Measurements from ENCODE around the gene HOXA10.

The HOXA10 gene

DNA sequence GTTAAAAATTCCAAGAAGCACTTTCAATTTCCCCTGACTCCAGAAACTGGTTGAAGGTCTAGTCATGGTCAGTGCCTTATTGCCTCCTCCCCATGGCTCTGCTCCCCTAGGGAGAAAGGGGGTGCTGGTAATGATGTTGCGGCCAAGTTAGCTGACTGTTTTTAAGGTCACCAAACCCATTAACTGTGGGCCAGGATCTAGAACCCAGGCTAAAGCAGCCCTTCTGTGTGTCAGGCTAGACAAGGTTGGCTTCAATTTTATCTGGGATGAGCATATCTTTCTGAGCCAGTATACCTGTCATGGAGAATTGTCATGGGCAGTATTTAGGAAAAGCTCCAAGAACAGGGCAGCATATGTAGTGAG, 36.9 kb upstream of the HOXA10 start:
- H3K9me3 ChIP-seq (replicated peaks; ENCODE audit: low read length) = no peaks in the 10 kb centered on the region
- no peak overlapping the region for H3K9ac ChIP-seq (ENCODE audit: low read depth, low read length)
- peaks cover 35% of the 10 kb centered on the region for H3K27me3 ChIP-seq (ENCODE audit: control insufficient read depth, insufficient read depth, low read length)
- H3K36me3 ChIP-seq (ENCODE audit: insufficient read depth, low read length) = no peaks in the 10 kb centered on the region
- no peaks in the 10 kb centered on the region for H3K4me1 ChIP-seq (ENCODE audit: control insufficient read depth, insufficient read depth, low read length)
- H3K4me2 ChIP-seq (ENCODE audit: low read length) = no peak overlapping the region
- H3K4me3 ChIP-seq (ENCODE audit: low read length) = no peak overlapping the region

DNA sequence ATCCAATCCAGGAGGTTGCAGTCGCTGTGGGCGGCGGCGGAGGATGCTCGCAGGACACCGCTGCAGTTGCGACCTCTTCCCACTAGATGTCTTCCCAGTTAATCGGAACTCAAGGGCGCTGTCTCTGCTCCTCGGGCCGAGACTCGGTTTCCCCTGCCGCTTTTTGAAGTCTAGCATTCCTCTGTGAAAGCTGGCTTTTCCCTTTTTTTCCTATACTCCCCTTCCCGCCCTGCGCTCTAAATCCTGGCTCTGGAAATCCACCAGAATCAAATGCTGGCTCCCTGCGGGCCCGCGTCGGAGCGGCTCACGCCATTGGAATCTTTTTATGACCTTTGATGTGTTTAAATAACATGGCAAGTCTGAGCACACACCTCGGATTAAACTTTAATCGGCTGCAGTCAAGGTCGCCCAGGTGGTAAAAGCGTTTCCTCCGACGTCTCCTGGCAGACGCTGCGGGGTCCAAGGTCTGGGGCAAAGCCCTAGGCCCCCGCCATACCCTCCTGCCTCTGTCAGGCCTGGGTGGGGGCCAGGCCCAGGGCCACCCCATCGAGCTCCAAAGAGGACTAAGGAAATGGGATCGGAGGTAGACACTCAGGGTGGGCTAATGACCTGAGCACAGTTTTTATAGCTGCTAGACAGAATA, 36.4 kb upstream of the HOXA10 start:
- H3K9me3 ChIP-seq (replicated peaks; ENCODE audit: low read length) = no peaks in the 10 kb centered on the region
- H3K4me3 ChIP-seq (ENCODE audit: low read length) = no peak overlapping the region
- peak overlapping the region; percentile 75 for H3K4me2 ChIP-seq (ENCODE audit: low read length)
- H3K36me3 ChIP-seq (ENCODE audit: insufficient read depth, low read length) = no peaks in the 10 kb centered on the region
- no peak overlapping the region for H3K9ac ChIP-seq (ENCODE audit: low read depth, low read length)
- no peaks in the 10 kb centered on the region for H3K4me1 ChIP-seq (ENCODE audit: control insufficient read depth, insufficient read depth, low read length)
- H3K27me3 ChIP-seq (ENCODE audit: control insufficient read depth, insufficient read depth, low read length) = peaks cover 35% of the 10 kb centered on the region

DNA sequence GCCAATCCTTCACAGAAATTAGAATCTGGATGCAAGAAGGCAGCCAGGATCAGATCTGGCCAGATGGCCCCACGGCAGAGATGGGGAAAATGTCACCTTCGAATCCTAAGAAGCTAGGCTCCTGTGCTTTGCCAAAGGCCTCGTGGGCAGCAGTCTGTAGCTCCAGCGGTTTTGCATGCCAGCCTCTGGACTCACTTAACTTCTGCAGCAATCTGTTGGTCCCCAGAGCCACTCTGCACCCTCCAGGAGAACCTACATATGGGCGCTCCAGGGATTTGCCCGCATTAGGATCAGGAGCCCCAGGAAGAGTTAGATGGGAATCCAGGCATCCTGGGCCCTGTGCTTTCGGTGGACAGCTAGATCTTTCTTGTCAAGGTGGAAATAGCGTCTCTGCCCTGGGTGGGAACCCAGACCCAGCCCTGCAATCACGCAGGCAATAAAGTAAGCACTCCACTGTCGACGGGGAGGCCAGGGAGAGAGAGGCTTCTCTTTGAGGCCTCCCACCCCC, 35.9 kb upstream of the HOXA10 start:
- H3K4me2 ChIP-seq (ENCODE audit: low read length) = no peak overlapping the region
- no peaks in the 10 kb centered on the region for H3K36me3 ChIP-seq (ENCODE audit: insufficient read depth, low read length)
- H3K9ac ChIP-seq (ENCODE audit: low read depth, low read length) = no peak overlapping the region
- H3K27me3 ChIP-seq (ENCODE audit: control insufficient read depth, insufficient read depth, low read length) = peaks cover 37% of the 10 kb centered on the region
- no peaks in the 10 kb centered on the region for H3K4me1 ChIP-seq (ENCODE audit: control insufficient read depth, insufficient read depth, low read length)
- no peaks in the 10 kb centered on the region for H3K9me3 ChIP-seq (replicated peaks; ENCODE audit: low read length)
- no peak overlapping the region for H3K4me3 ChIP-seq (ENCODE audit: low read length)

DNA sequence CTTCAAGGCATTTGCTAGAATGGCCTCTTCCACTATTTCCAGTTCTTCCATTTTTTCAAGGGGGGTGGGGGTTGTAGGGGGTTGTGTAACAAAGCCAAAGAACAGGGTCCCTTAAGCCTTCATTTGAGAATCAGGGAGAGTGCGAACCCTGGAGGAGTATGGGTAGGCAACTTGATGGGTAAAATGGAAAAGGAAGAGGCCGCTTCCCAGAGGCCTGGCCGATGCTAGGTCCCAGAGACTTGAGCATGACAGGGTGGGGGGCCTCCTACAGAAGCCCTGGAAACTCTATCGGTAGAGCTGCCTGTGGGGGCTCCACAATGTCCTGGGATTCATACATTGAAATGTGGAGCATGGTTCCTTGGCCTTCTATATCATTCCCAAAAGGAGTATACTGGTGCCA, 34.9 kb upstream of the HOXA10 start:
- Histone ChIP-seq H3K36me3 (ENCODE audit: insufficient read depth, low read length) (no peaks in the 10 kb centered on the region), H3K9me3 (replicated peaks; ENCODE audit: low read length) (no peaks in the 10 kb centered on the region), H3K27me3 (ENCODE audit: control insufficient read depth, insufficient read depth, low read length) (peaks cover 38% of the 10 kb centered on the region), H3K9ac (ENCODE audit: low read depth, low read length) (no peak overlapping the region), H3K4me2 (ENCODE audit: low read length) (no peak overlapping the region), H3K4me3 (ENCODE audit: low read length) (no peak overlapping the region), H3K4me1 (ENCODE audit: control insufficient read depth, insufficient read depth, low read length) (no peaks in the 10 kb centered on the region)

DNA sequence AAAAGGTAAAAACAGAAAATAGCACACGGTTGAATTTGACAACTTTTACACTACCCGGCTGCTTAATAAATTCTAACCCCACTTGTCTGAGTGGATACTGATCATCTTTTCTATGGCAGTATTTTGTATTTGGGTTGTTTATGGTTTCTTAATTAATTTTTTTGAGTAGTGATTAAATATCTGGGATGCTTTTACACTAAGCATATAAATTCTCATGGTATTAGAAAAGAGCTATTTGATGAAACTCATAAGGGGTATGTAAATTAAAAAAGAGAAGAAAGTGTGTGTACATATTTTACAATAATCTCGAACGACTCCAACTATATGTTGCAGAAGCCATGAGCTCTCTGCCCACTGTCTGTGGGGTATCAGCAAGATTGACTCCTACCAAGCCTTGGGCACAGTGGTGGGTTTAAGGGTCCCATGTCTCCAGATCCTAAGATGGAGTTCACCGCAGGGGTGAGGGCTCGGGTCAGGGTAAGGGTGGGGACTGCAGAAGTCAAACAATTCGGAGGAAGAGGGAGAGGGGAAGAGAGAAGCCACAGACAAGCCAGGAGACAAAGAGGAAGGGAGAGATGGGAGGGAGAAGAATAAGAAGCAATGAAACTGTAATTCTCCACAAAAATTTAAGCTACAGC, 33.3 kb upstream of the HOXA10 start:
- Histone ChIP-seq H3K4me2 (ENCODE audit: low read length) (no peak overlapping the region), H3K27me3 (ENCODE audit: control insufficient read depth, insufficient read depth, low read length) (peaks cover 49% of the 10 kb centered on the region), H3K36me3 (ENCODE audit: insufficient read depth, low read length) (no peaks in the 10 kb centered on the region), H3K4me3 (ENCODE audit: low read length) (no peak overlapping the region), H3K9ac (ENCODE audit: low read depth, low read length) (no peak overlapping the region), H3K9me3 (replicated peaks; ENCODE audit: low read length) (no peaks in the 10 kb centered on the region), H3K4me1 (ENCODE audit: control insufficient read depth, insufficient read depth, low read length) (no peaks in the 10 kb centered on the region)

DNA sequence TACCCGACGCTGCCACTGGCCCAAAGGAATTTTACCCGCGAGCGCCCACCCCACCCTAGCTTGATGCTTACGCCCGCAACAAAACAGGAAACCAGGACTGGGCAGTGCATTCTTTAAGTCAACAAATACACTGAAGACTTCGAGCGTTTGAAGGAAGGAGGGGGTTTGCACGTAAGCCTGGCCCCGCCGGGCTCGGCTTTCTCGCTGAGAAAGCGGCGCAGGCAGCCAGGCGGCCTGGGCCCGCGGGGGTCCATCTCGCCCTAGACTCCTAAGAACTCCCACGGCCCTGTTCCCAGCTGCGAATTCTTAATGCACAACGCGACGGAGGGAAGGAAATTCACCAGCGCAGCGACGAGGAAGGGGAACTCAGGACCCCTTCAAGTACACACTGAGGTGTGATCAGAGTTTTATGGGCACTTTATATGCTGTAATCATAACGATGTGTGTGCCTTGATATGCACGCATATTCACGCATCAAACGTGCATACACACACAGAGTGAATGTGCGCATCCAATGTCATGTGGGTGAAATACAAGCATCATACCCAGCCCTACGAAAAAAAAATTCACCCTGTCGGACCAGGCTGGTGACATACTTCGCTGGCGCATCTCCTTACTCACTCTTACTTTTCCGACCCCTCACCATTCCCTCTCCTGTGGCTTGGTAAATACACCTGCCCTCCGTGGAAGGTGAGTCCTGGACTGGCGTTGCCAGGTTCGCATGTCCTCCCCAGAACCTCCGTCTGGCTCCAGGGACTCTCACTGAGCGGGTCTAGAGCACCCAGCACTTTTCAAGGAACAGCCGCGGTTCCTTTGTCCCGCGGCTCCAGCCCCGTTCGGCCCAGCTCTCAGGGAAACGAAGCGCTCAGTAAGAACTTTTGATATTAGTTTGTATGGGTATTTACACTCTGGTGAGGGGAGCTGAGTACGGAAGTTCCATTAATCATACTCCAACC, 31.5 kb upstream of the HOXA10 start:
- H3K27me3 ChIP-seq (ENCODE audit: control insufficient read depth, insufficient read depth, low read length) = peaks cover 43% of the 10 kb centered on the region
- no peaks in the 10 kb centered on the region for H3K9me3 ChIP-seq (replicated peaks; ENCODE audit: low read length)
- no peak overlapping the region for H3K9ac ChIP-seq (ENCODE audit: low read depth, low read length)
- peaks cover 8% of the 10 kb centered on the region for H3K4me1 ChIP-seq (ENCODE audit: control insufficient read depth, insufficient read depth, low read length)
- H3K4me2 ChIP-seq (ENCODE audit: low read length) = peak overlapping the region; percentile 75
- H3K4me3 ChIP-seq (ENCODE audit: low read length) = peak overlapping the region; percentile 56
- H3K36me3 ChIP-seq (ENCODE audit: insufficient read depth, low read length) = no peaks in the 10 kb centered on the region

DNA sequence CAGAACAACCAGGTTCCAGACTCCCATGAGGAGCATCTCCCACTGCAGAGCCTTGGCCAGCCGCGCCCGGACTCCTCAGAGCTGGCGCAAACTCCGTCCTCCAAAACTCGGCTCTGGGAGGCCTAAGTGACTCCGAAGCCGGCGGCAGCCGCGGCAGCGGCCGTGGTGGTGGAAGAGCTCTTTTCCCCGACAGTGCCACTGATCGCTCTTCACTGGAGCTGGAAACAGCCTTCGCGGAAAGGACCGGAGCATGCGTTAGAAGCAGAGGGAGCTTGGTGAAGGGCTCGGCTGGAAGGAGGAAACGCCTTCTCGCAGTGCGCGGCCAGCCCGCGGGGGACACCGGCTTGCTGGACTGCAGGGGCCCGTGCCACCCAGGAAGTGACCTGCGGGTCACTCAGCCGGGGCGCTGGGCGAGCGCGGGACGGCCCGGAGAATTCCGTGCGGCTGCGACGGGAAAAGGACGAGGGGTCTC, 30.8 kb upstream of the HOXA10 start:
- H3K36me3 ChIP-seq (ENCODE audit: insufficient read depth, low read length) = no peaks in the 10 kb centered on the region
- H3K4me2 ChIP-seq (ENCODE audit: low read length) = peak overlapping the region; percentile 75
- peak overlapping the region; percentile 56 for H3K4me3 ChIP-seq (ENCODE audit: low read length)
- H3K27me3 ChIP-seq (ENCODE audit: control insufficient read depth, insufficient read depth, low read length) = peaks cover 43% of the 10 kb centered on the region
- peaks cover 12% of the 10 kb centered on the region for H3K4me1 ChIP-seq (ENCODE audit: control insufficient read depth, insufficient read depth, low read length)
- no peaks in the 10 kb centered on the region for H3K9me3 ChIP-seq (replicated peaks; ENCODE audit: low read length)
- H3K9ac ChIP-seq (ENCODE audit: low read depth, low read length) = no peak overlapping the region

DNA sequence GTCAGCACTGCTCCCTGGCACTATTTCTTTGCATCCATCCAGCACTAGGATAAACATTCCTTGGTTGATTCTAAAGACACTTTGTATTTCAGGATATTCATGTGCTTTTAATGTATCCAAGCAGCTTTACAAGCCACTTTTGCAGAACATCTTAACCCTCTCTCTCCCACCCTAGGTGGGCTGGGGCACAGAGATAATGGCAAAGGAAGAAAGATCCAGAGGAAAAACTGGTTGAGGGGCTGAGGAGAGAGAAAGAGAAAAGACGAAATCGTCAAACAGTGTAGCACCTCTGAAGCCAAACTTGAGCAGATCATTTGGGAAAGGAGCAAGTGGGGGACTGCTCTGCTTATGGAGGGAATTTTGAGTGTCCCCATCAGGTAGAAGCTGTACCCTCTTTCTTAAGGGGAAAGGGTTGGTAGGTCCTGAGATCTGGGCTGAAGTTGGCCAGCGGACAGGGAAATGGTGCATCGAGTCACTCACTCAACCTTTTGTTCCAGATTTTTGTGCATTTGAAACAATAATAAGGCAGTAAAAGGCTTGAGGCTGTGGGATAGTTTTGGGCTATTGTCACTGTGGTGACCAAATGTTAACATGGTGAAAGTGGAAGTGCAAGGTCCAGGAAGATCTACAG, 30.0 kb upstream of the HOXA10 start:
- no peaks in the 10 kb centered on the region for H3K9me3 ChIP-seq (replicated peaks; ENCODE audit: low read length)
- H3K9ac ChIP-seq (ENCODE audit: low read depth, low read length) = no peak overlapping the region
- no peak overlapping the region for H3K4me3 ChIP-seq (ENCODE audit: low read length)
- H3K27me3 ChIP-seq (ENCODE audit: control insufficient read depth, insufficient read depth, low read length) = peaks cover 43% of the 10 kb centered on the region
- no peaks in the 10 kb centered on the region for H3K36me3 ChIP-seq (ENCODE audit: insufficient read depth, low read length)
- no peak overlapping the region for H3K4me2 ChIP-seq (ENCODE audit: low read length)
- peaks cover 12% of the 10 kb centered on the region for H3K4me1 ChIP-seq (ENCODE audit: control insufficient read depth, insufficient read depth, low read length)

DNA sequence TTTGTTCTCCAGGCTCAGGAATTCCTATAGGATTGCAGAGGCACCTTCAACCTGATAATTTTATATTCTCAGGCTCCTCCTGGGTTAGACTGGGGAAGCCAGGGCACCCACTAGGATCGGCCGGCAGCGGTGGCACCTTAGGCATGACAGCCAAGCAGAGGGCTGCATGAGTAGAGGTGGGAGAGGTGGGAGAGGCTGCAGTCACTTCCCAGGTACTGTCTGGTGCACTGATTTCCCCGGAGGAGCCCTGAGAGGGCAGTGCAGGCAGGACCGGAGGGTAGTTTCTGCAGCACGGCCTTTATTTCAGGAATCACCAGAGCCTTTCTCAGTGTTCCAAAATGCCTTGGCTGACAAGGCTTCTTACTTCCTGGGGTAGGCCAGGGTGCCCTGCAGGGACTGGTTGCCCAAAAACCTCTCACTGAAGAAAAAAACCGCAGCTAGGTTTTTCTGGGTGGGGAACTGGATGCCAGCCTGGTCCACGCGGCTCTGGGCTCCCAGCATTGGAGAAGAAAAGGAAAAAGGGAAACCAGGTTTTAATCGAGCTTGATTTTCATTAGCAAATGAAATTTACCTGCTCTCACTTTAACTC, 29.3 kb upstream of the HOXA10 start:
- H3K27me3 ChIP-seq (ENCODE audit: control insufficient read depth, insufficient read depth, low read length) = peaks cover 43% of the 10 kb centered on the region

DNA sequence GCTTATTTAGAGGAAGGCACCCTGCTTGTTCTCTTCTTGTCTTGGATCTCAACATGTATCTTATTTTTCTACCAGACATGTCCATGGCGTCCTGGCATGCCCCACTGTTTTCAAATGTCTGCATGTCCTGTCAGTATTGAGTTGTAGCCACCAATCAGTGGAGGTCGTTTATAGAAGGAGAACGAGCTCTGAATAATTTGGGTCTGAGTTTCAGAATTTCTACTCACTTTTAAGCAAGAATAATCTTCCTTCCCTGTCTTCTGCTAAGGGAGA, 28.7 kb upstream of the HOXA10 start:
- H3K9me3 ChIP-seq (replicated peaks; ENCODE audit: low read length) = no peaks in the 10 kb centered on the region
- H3K4me1 ChIP-seq (ENCODE audit: control insufficient read depth, insufficient read depth, low read length) = peaks cover 12% of the 10 kb centered on the region
- no peak overlapping the region for H3K4me2 ChIP-seq (ENCODE audit: low read length)
- peaks cover 48% of the 10 kb centered on the region for H3K27me3 ChIP-seq (ENCODE audit: control insufficient read depth, insufficient read depth, low read length)
- no peak overlapping the region for H3K9ac ChIP-seq (ENCODE audit: low read depth, low read length)
- no peaks in the 10 kb centered on the region for H3K36me3 ChIP-seq (ENCODE audit: insufficient read depth, low read length)
- H3K4me3 ChIP-seq (ENCODE audit: low read length) = no peak overlapping the region

More for the DNA sequence above, 29.3 kb upstream of the HOXA10 start:
- Histone ChIP-seq H3K36me3 (ENCODE audit: insufficient read depth, low read length) (no peaks in the 10 kb centered on the region), H3K9ac (ENCODE audit: low read depth, low read length) (no peak overlapping the region), H3K4me2 (ENCODE audit: low read length) (no peak overlapping the region), H3K4me1 (ENCODE audit: control insufficient read depth, insufficient read depth, low read length) (peaks cover 12% of the 10 kb centered on the region), H3K4me3 (ENCODE audit: low read length) (no peak overlapping the region), H3K9me3 (replicated peaks; ENCODE audit: low read length) (no peaks in the 10 kb centered on the region)

All from skeletal muscle satellite cell (primary cell).